Activated naive CD4-positive, alpha-beta T cell treated with anti-CD3 and anti-CD28 coated beads for 36 hours (primary cell): ENCODE data around the gene DNAJB13. TPM values are rescaled to one million over a fixed set of nuclear protein-coding genes. Genes with fewer than 3 reads are reported as not detected.

ENCODE experiments used
- CTCF ChIA-PET: fragments of 350-600 bp; sonication (Branson Sonifier 250); formaldehyde crosslinking; loops from one replicate; lab custom pipeline; 2021; ENCODE audit warnings: antibody characterized with exemption; lab: Charles Lee
- DNase-seq: peaks from one replicate; pipeline ENCODE4 v3.0.0-alpha.2; 2020
- H3K27ac Mint-ChIP-seq: one replicate; pipeline ENCODE4 v1.8.0; 2021; ENCODE audit warnings: mild to moderate bottlenecking, mixed read lengths
- H3K27me3 Mint-ChIP-seq: one replicate; pipeline ENCODE4 v1.8.0; 2021; ENCODE audit warnings: low read depth, mixed read lengths
- H3K36me3 Mint-ChIP-seq: one replicate; pipeline ENCODE4 v1.8.0; 2021; ENCODE audit warnings: low read depth, mixed read lengths
- H3K4me1 Mint-ChIP-seq: one replicate; pipeline ENCODE4 v1.8.0; 2021; ENCODE audit warnings: low read depth, mixed read lengths
- H3K4me3 Mint-ChIP-seq: one replicate; pipeline ENCODE4 v1.8.0; 2021; ENCODE audit warnings: mild to moderate bottlenecking, moderate library complexity, mixed read lengths
- H3K9me3 Mint-ChIP-seq: one replicate; pipeline ENCODE4 v1.8.0; 2021; ENCODE audit warnings: mixed read lengths
- intact Hi-C: fragments of 100-400 bp; cut with micrococcal nuclease; formaldehyde crosslinking; loops from one replicate; pipeline ENCODE4 v1.15.1; 2023
- total RNA-seq, 2 experiments: library from RNA; stranded (reverse); gene quantifications; one replicate each; pipeline ENCODE4 v1.2.3, GENCODE V29; 2021

DNAJB13 gene
- total RNA-seq, 2 experiments from 2014 or later = 0.26 TPM; not detected in 1

DNA sequence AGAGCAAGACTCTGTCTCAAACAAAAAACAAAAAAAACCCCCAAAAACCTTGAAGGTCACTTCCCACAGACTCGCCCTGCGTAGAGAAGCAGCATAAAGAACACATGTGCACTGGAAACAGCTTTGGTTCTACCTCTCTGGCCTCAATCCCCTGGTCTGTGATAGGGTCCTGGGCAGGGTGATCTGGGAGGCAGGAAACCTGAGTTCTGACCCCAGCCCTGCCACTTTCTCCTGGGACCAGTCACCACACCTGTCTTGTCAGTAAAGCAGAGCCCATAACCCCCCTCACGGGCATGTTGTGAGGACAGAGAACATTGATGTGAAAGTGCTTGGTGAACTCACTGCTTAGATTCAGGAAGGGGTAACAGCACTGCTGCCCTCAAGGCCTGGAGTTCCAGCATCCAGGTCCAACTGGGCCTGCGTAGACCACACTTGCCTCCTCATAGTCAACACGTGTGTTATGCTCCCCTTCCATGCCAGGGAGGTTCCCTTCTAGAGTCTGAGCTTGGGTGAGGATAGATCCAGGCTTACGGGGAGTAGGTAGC is 20.4 kb downstream of the DNAJB13 start:
- Mint-ChIP-seq H3K9me3 (no peaks in the 10 kb centered on the region), H3K27me3 (no peaks in the 10 kb centered on the region), H3K27ac (peak overlapping the region; percentile 77), H3K4me1 (peaks cover 83% of the 10 kb centered on the region), H3K4me3 (no peak overlapping the region), H3K36me3 (peaks cover 17% of the 10 kb centered on the region)
- CTCF ChIA-PET = interaction anchor here (0.6 to 1.9 kb wide), 3 partner anchors 26 to 812 kb away, joined by 3 to 5 read pairs (median 4); no protein-coding TSS in a partner anchor
- intact Hi-C loops = no loop called here
- no peak for DNase-seq

DNA sequence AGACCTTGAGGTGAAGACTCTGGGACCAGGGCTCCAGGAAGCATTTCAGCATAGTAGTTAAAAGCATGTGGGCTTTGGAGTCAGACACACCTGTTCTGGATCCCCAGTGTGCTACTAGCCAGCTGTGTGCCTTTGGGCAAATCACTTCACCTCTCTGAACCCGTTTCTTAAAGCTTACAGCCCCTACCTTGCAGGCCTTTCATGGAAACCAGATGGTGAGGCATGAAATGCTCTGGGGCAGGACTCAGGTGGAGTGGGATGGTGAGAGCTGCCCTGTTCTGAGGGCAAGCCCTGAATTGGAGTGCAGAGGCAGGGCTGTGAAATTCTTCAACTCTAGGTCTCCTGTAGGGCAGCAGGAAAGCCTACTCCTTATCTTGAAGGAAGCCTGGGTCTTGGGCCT is 21.4 kb downstream of the DNAJB13 start:
- CTCF ChIA-PET = interaction anchor here (0.6 to 1.9 kb wide), 3 partner anchors 25 to 811 kb away, joined by 3 to 8 read pairs (median 5); no protein-coding TSS in a partner anchor
- no peak for DNase-seq
- no peaks in the 10 kb centered on the region for H3K27me3 Mint-ChIP-seq
- H3K4me1 Mint-ChIP-seq = peaks cover 91% of the 10 kb centered on the region
- peaks cover 26% of the 10 kb centered on the region for H3K36me3 Mint-ChIP-seq
- intact Hi-C loops = no loop called here
- peak overlapping the region; percentile 85 for H3K27ac Mint-ChIP-seq
- H3K4me3 Mint-ChIP-seq = no peak overlapping the region
- H3K9me3 Mint-ChIP-seq = no peaks in the 10 kb centered on the region

DNA sequence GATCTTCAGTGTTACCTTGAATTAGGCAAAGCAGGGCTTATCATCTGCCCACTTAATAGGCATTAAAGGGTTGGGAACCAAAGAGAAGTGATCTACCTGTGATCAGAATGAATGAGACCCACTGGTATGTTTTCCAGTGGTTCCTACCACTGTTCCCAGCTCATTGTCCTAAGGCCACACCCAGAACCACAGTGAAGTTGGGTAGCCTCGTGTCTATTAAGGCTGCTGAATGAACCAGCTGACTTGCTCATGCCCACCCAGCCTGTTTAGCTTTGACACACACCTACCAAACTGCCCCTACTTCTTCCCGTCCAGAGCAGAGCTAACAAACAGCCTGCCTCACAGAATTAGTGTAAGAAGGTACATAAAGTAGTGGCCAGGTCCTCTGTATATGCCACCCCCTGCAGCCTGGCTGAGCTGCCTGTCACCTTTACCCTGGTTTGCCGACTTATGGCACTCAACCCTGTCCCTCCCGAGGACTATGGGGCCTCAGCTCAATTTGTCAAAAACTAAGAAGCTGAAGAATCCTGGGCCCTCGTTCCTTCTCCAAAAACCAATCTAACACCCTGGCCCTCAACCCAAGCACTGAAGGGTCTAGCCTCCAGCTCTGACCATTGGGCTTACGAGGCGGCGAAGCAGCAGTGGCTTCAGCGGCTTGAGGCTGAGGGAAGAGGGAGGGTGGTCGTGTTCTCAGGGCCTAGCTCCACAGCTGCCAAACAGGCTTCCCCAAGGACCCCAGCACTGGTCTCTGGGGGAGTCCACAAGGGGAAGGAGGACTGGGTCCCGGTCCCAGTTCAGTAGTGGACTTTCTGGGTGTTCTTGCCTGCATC is 22.0 kb downstream of the DNAJB13 start:
- peaks cover 31% of the 10 kb centered on the region for H3K36me3 Mint-ChIP-seq
- DNase-seq = no peak
- no peaks in the 10 kb centered on the region for H3K27me3 Mint-ChIP-seq
- H3K27ac Mint-ChIP-seq = peak overlapping the region; percentile 85
- intact Hi-C loops = no loop called here
- H3K4me1 Mint-ChIP-seq = peaks cover 93% of the 10 kb centered on the region
- H3K4me3 Mint-ChIP-seq = no peak overlapping the region
- no peaks in the 10 kb centered on the region for H3K9me3 Mint-ChIP-seq
- CTCF ChIA-PET = interaction anchor here (0.7 to 1.9 kb wide), 4 partner anchors 9 to 30 kb away, joined by 3 to 5 read pairs (median 3); no protein-coding TSS in a partner anchor

DNA sequence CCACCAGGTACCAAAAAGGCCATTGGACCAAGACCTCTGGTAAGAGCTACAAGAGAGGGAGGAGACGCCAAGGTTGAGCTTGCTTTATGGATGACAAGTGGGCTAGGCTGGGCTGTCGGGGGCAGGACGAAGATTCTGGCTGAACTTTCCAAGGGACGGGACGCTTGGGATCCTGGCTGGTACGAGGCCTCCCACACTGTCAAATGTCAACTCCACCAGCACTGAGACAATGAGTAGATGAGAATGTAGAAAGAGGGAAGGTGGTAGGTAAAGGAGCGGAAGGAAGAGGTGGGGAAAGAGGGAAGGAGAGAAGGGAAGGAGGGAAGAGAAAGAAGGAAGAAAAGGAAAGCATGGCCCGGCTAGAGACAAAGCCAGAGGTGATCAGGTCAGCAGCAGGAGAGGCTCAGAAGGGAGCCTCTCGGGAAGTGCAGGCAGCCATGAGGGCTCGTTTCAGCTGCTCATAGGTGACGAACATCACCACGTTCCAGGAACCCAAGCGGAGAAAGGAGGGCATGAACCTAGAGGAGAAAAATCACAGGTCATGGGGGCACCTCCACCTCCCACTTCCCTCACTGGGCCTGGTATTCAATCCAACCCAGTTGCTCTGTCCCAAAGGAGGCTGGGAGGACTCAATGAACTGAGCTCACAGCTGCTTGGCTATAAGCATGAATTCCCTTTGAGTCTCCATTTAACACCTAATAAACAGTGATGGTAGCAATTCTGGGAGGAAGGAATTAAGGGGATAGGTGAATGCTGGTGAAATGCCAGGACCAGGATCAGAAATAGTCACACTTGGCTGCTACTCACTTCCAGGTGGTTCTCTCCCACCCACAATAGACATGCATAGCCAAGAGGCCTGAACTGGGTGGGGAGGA is 24.0 kb downstream of the DNAJB13 start:
- Mint-ChIP-seq H3K9me3 (no peaks in the 10 kb centered on the region), H3K27me3 (no peaks in the 10 kb centered on the region)

DNA sequence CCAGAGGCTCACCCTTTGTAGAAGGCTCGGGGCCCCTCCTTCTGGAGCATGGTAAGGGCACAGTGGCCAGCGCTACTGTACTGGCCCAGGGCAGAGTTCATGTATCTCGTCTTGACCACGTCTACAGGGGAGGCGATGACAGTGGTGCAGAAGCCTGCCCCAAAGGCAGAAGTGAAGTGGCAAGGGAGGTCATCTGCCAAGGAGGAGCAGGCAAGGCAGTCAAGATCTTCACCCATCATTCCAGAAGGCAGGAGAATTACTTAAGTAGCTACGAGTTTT is 24.6 kb downstream of the DNAJB13 start:
- H3K36me3 Mint-ChIP-seq = peaks cover 54% of the 10 kb centered on the region
- intact Hi-C loops = no loop called here
- no peak for DNase-seq
- CTCF ChIA-PET = interaction anchor here (0.9 to 1.6 kb wide), 3 partner anchors 9 to 280 kb away, joined by 3 read pairs; no protein-coding TSS in a partner anchor
- H3K27ac Mint-ChIP-seq = peak overlapping the region; percentile 15
- no peaks in the 10 kb centered on the region for H3K9me3 Mint-ChIP-seq
- H3K27me3 Mint-ChIP-seq = no peaks in the 10 kb centered on the region
- H3K4me1 Mint-ChIP-seq = peaks cover 91% of the 10 kb centered on the region
- H3K4me3 Mint-ChIP-seq = no peak overlapping the region

More for the DNA sequence above, 24.0 kb downstream of the DNAJB13 start:
- H3K4me3 Mint-ChIP-seq = no peak overlapping the region
- DNase-seq = no peak
- intact Hi-C loops = loop anchor here (1.0 kb wide), 1 partner anchor 7 kb away; the partner anchor contains the start of gene UCP2
- peaks cover 49% of the 10 kb centered on the region for H3K36me3 Mint-ChIP-seq
- H3K4me1 Mint-ChIP-seq = peaks cover 91% of the 10 kb centered on the region
- H3K27ac Mint-ChIP-seq = peak overlapping the region; percentile 85
- CTCF ChIA-PET = no interaction called here

DNA sequence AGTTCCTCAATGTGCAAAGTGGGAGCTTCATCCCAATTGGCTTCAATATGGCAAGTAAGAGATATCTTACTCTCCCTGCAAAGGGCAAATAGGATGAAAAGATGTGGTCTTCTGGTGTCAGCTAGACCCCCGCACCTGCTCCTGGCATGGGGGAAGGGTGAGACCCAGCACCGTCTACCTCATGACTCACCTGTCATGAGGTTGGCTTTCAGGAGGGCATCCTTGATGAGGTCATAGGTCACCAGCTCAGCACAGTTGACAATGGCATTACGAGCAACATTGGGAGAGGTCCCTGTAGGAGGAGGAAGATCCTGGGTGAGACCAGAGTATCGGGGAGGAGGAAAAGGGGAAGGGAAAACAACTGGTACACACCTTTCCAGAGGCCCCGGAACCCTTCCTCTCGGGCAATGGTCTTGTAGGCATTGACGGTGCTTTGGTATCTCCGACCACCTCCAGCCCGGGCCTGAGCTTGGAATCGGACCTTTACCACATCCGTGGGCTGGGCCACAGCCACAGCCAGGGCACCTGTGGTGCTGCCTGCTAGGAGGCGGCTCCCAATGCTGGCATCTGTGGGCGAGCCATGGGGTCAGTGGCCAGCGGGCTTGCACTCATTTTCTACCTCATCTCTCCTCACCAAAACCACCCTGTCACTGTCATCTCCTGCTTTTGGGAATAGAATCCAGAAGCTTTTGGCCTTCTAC is 25.8 kb downstream of the DNAJB13 start:
- DNase-seq = no peak
- intact Hi-C loops = no loop called here
- CTCF ChIA-PET = interaction anchor here (0.9 to 1.6 kb wide), 3 partner anchors 10 to 279 kb away, joined by 3 read pairs; no protein-coding TSS in a partner anchor
- Mint-ChIP-seq H3K4me1 (peaks cover 87% of the 10 kb centered on the region), H3K4me3 (no peak overlapping the region), H3K27me3 (no peaks in the 10 kb centered on the region), H3K36me3 (peaks cover 64% of the 10 kb centered on the region), H3K27ac (no peak overlapping the region), H3K9me3 (no peaks in the 10 kb centered on the region)

DNA sequence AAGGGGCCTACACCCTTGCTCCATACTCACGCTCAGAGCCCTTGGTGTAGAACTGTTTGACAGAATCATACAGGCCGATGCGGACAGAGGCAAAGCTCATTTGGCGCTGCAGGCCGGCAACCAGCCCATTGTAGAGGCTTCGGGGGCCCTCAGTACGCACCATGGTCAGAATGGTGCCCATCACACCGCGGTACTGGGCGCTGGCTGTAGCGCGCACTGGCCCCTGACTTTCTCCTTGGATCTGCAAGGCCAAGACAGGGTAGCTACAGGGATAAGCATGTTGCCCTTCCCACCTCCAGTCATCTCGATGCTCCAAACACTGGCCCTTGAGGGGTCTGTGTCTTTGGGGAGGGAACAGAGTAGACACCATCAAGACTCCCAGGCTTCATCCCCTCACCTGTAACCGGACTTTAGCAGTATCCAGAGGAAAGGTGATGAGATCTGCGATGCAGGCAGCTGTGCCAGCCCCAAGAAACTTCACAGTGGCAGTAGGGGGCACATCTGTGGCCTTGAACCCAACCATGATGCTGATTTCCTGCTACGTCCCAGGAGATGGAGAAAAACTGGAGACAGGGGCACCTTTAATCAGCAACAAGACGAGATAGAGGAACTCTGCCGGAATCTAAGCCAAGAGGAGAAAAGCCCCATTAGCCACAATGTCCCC is 27.2 kb downstream of the DNAJB13 start:
- intact Hi-C loops = no loop called here
- Mint-ChIP-seq H3K4me1 (peaks cover 75% of the 10 kb centered on the region), H3K27me3 (no peaks in the 10 kb centered on the region), H3K4me3 (no peak overlapping the region), H3K9me3 (no peaks in the 10 kb centered on the region), H3K36me3 (peaks cover 72% of the 10 kb centered on the region), H3K27ac (peak overlapping the region; percentile 91)
- no peak for DNase-seq
- CTCF ChIA-PET = interaction anchor here (3.8 kb wide), 1 partner anchor 14 kb away, joined by 18 read pairs; no protein-coding TSS in a partner anchor

DNA sequence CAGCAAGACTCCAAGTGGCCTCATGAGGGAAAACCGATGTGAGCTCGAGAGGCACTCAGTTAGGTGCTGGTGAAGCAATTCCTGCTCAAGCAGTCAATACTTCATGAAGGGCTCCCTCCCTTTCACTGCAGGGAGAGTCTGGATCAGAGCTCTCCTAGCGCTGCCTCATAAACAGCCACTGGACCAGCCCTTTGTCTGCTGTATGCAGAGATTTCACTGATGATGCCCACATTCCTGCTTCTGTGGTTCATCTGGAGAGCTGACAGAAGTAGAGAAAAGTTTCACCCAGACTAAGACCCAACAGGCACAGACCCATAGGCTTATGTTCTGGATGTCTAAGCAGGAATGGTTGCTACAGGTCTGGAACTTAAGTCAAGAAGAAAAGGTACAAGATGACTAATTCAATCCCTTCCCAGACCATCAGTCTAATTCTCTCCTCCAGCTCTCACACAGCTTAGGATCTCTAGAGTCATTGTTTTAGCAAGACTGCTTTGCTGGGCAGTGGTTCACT is 27.8 kb downstream of the DNAJB13 start:
- H3K9me3 Mint-ChIP-seq = no peaks in the 10 kb centered on the region
- CTCF ChIA-PET = interaction anchor here (0.9 to 3.8 kb wide), 3 partner anchors 9 to 17 kb away, joined by 5 to 18 read pairs (median 12); no protein-coding TSS in a partner anchor
- intact Hi-C loops = no loop called here
- H3K27me3 Mint-ChIP-seq = no peaks in the 10 kb centered on the region
- H3K4me3 Mint-ChIP-seq = peak overlapping the region; percentile 55
- peaks cover 70% of the 10 kb centered on the region for H3K4me1 Mint-ChIP-seq
- H3K36me3 Mint-ChIP-seq = peaks cover 72% of the 10 kb centered on the region
- DNase-seq = no peak
- peak overlapping the region; percentile 91 for H3K27ac Mint-ChIP-seq

DNA sequence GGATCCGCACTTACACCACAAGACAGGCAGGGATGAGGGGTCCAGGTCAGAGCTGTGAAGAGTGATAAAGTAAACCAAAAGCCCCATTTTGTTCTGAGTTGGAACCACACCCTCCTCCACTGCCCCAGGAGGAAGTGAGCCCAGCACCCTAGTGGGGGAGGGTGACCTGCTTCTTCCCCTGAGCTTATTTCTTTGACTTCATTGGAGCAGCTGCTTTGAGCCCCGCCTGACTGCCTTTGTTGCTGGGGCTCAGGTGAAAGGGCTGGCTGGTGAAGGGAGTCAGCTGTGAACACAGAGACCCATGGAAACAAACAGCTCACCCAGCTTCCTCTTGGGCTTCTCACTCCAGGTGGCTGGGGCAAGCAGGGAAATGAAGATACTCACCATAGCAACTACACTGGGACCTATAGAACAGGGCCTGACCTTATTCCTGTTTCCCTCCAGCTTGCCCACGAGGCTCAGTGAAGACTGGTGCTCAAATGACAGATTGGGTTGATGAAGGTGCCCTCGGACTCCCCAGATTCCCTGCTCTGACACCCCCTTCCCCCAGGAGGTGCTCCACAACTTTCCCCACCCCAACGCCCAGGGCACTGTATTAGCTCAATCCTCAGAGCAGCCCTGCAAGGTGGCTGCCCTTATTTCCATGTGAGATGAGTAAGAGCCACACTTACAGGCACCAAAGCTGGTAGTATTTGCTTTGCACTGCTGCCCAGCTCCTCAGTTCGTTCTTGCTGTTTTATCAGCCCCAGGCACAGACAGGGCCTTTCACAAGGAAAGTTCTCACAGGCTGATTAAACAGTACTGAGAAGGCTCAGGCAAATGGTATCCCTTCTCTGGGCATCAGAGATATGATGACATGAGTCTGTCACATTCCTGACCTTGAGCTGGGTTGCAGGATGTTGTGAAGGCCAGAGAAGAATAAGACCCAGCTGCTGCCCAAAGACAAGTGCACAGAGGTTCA is 29.5 kb downstream of the DNAJB13 start:
- peaks cover 63% of the 10 kb centered on the region for H3K36me3 Mint-ChIP-seq
- H3K9me3 Mint-ChIP-seq = no peaks in the 10 kb centered on the region
- CTCF ChIA-PET = interaction anchor here (0.5 to 3.8 kb wide), 10 partner anchors 12 to 460 kb away, joined by 3 to 18 read pairs (median 6); no protein-coding TSS in a partner anchor
- H3K4me1 Mint-ChIP-seq = peaks cover 64% of the 10 kb centered on the region
- DNase-seq = peak; percentile 84
- H3K4me3 Mint-ChIP-seq = peak overlapping the region; percentile 98
- H3K27me3 Mint-ChIP-seq = no peaks in the 10 kb centered on the region
- intact Hi-C loops = loop anchor here (1.0 kb wide), 6 partner anchors 11 to 191 kb away; partner anchors contain the start of genes C2CD3, COA4, PAAF1 and PPME1
- H3K27ac Mint-ChIP-seq = peak overlapping the region; percentile 99
